Activated CD8-positive, alpha-beta T cell treated with anti-CD3 and anti-CD28 coated beads for 36 hours (primary cell): ENCODE results near the gene YKT6. TPM values are rescaled to one million over a fixed set of nuclear protein-coding genes. Genes with fewer than 3 reads are reported as not detected.
"Not testable (repeated sequence)": the region's sequence is repeated elsewhere in the genome, so short reads cannot be mapped to it uniquely, and the experiment has no call there.

Source experiments
- ATAC-seq: fragments of 200-7000 bp; cut with Tn5 transposase; one replicate; pipeline ENCODE4 v1.10.0; 2021; ENCODE audit warnings: mild to moderate bottlenecking, moderate library complexity
- CTCF ChIA-PET: fragments of 350-600 bp; sonication (Branson Sonifier 250); formaldehyde crosslinking; loops from one replicate; lab custom pipeline; 2021; ENCODE audit warnings: antibody characterized with exemption; lab: Charles Lee
- POLR2A ChIA-PET: fragments of 350-600 bp; sonication (Branson Sonifier 250); formaldehyde crosslinking; loops from one replicate; lab custom pipeline; 2021; ENCODE audit warnings: antibody characterized with exemption; lab: Charles Lee
- DNase-seq: peaks from one replicate; pipeline ENCODE4 v3.0.0-alpha.2; 2020
- H3K27ac Mint-ChIP-seq: one replicate; pipeline ENCODE4 v1.8.0; 2021; ENCODE audit warnings: mild to moderate bottlenecking, mixed read lengths
- H3K27me3 Mint-ChIP-seq: one replicate; pipeline ENCODE4 v1.8.0; 2021; ENCODE audit warnings: mixed read lengths
- H3K36me3 Mint-ChIP-seq: one replicate; pipeline ENCODE4 v1.8.0; 2021; ENCODE audit warnings: low read depth, mixed read lengths
- H3K4me1 Mint-ChIP-seq: one replicate; pipeline ENCODE4 v1.8.0; 2021; ENCODE audit warnings: low read depth, mixed read lengths
- H3K4me3 Mint-ChIP-seq: one replicate; pipeline ENCODE4 v1.8.0; 2021; ENCODE audit warnings: mild to moderate bottlenecking, moderate library complexity, mixed read lengths
- H3K9me3 Mint-ChIP-seq: one replicate; pipeline ENCODE4 v1.8.0; 2021; ENCODE audit warnings: mixed read lengths
- intact Hi-C: fragments of 100-400 bp; cut with micrococcal nuclease; formaldehyde crosslinking; loops from one replicate; pipeline ENCODE4 v1.10.0; 2022
- total RNA-seq, 2 experiments: library from RNA; stranded (reverse); gene quantifications; one replicate each; pipeline ENCODE4 v1.2.3, GENCODE V29; 2021
- TF ChIP-seq, protein P1 (sequence below): fragments of 200-600 bp; IDR thresholded peaks from one replicate; pipeline ENCODE4 v1.8.0; 2022; ENCODE audit warnings: antibody characterized with exemption, mild to moderate bottlenecking

Gene YKT6
- total RNA-seq, 2 experiments from 2014 or later, result 49.3 to 50.9 TPM

GRCh38 chr7:44172352-44172751, 28.4 kb upstream of the YKT6 start:
- ChIA-PET CTCF (interaction anchor here (0.8 to 1.7 kb wide), 3 partner anchors 11 to 35 kb away, joined by 3 to 6 read pairs (median 4); no protein-coding TSS in a partner anchor), POLR2A (no interaction called here)
- Mint-ChIP-seq H3K27me3 (no peaks in the 10 kb centered on the region), H3K27ac (no peak overlapping the region), H3K4me1 (peaks cover 6% of the 10 kb centered on the region), H3K4me3 (no peak overlapping the region), H3K36me3 (no peaks in the 10 kb centered on the region), H3K9me3 (no peaks in the 10 kb centered on the region)
- TF ChIP-seq, protein P1, sequence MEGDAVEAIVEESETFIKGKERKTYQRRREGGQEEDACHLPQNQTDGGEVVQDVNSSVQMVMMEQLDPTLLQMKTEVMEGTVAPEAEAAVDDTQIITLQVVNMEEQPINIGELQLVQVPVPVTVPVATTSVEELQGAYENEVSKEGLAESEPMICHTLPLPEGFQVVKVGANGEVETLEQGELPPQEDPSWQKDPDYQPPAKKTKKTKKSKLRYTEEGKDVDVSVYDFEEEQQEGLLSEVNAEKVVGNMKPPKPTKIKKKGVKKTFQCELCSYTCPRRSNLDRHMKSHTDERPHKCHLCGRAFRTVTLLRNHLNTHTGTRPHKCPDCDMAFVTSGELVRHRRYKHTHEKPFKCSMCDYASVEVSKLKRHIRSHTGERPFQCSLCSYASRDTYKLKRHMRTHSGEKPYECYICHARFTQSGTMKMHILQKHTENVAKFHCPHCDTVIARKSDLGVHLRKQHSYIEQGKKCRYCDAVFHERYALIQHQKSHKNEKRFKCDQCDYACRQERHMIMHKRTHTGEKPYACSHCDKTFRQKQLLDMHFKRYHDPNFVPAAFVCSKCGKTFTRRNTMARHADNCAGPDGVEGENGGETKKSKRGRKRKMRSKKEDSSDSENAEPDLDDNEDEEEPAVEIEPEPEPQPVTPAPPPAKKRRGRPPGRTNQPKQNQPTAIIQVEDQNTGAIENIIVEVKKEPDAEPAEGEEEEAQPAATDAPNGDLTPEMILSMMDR, result no peak
- DNase-seq (no peak), ATAC-seq (no peak)
- intact Hi-C loops, result no loop called here

- ATAC-seq (no peak), DNase-seq (no peak)
- H3K27ac Mint-ChIP-seq, result no peak overlapping the region
- ChIA-PET POLR2A (interaction anchor here (0.6 kb wide), 1 partner anchor 50 kb away, joined by 3 read pairs; the partner anchor contains the start of gene POLD2), CTCF (interaction anchor here (1.7 kb wide), 1 partner anchor 23 kb away, joined by 6 read pairs; no protein-coding TSS in a partner anchor)
- no peaks in the 10 kb centered on the region for H3K27me3 Mint-ChIP-seq
- TF ChIP-seq, protein P1, result no peak
- intact Hi-C loops, result no loop called here
- H3K9me3 Mint-ChIP-seq, result no peaks in the 10 kb centered on the region
- H3K36me3 Mint-ChIP-seq, result no peaks in the 10 kb centered on the region
- no peak overlapping the region for H3K4me3 Mint-ChIP-seq
- peaks cover under 1% of the 10 kb centered on the region for H3K4me1 Mint-ChIP-seq
Measured at GRCh38 chr7:44172803-44173424, 27.9 kb upstream of the YKT6 start.

DNA sequence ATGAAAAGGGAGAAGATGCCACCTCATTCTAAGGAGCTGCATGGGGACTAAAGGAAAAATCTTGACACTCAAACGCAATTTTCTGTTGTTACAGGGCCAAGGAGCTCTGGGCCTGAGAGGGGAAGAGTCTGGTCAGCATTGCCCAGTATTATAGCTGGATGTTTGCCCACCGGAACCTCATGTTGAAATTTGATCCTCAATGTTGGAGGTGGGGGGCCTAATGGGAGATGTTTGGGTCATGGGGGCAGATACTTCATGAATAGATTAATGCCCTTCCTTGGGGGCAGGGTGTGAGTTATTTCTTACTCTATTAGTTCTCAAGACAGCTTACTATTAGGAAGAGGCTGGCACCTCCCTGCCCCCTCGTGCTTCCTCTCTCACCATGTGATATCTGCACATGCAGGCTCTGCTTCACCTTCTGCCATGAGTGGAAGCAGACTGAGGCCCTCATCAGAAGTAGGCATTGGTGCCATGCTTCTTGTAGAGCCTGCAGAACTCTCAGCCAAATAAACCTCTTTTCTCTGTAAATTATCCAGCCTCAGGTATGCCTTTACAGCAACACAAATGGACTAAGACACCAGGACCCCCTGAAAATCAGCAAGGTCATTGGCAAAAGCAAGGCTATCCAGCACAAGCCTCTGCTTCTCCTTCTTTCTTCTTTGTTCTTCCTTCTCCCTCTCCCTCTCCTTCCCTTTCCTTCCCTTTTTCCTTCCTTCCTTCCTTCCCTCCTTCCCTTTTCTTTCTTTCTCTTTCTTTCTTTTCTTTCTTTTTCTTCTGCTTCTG, 26.7 kb upstream of the YKT6 start:
- Mint-ChIP-seq H3K4me3 (no peak overlapping the region), H3K4me1 (no peaks in the 10 kb centered on the region), H3K27me3 (no peaks in the 10 kb centered on the region), H3K27ac (no peak overlapping the region), H3K36me3 (no peaks in the 10 kb centered on the region), H3K9me3 (no peaks in the 10 kb centered on the region)
- no peak for ATAC-seq
- TF ChIP-seq, protein P1, result no peak
- intact Hi-C loops, result no loop called here
- CTCF ChIA-PET, result interaction anchor here (1.7 kb wide), 1 partner anchor 22 kb away, joined by 6 read pairs; no protein-coding TSS in a partner anchor
- no peak for DNase-seq
- POLR2A ChIA-PET, result no interaction called here

- H3K36me3 Mint-ChIP-seq, ATAC-seq, DNase-seq, H3K27ac Mint-ChIP-seq, POLR2A ChIA-PET, H3K4me1 Mint-ChIP-seq, CTCF ChIA-PET, H3K4me3 Mint-ChIP-seq, H3K9me3 Mint-ChIP-seq, intact Hi-C loops, H3K27me3 Mint-ChIP-seq: not testable (repeated sequence)
Measured at GRCh38 chr7:44174694-44174948, 26.2 kb upstream of the YKT6 start.

- H3K27me3 Mint-ChIP-seq, result no peaks in the 10 kb centered on the region
- ChIA-PET CTCF (no interaction called here), POLR2A (no interaction called here)
Measured at GRCh38 chr7:44175730-44176129, 25.0 kb upstream of the YKT6 start.

More at GRCh38 chr7:44175730-44176129, 25.0 kb upstream of the YKT6 start:
- ATAC-seq (no peak), DNase-seq (no peak)
- TF ChIP-seq, protein P1, result no peak
- intact Hi-C loops, result no loop called here
- Mint-ChIP-seq H3K27ac (no peak overlapping the region), H3K4me3 (no peak overlapping the region), H3K4me1 (no peaks in the 10 kb centered on the region), H3K9me3 (no peaks in the 10 kb centered on the region), H3K36me3 (no peaks in the 10 kb centered on the region)
